GM12874 (cell line): ENCODE data around the gene CLDN11.

Experiments
- CTCF ChIP-seq: IDR thresholded peaks from 2 replicates; pipeline ENCODE4 v1.5.1; 2011; ENCODE audit warnings: low read depth, mild to moderate bottlenecking, control low read depth, low read length, moderate library complexity; ENCODE audit not compliant: insufficient read depth

CLDN11 gene

GRCh38 chr3:170471149-170471548, 52.5 kb downstream of the CLDN11 start:
- TF ChIP-seq CTCF, result no peak

GRCh38 chr3:170473358-170473757, 54.7 kb downstream of the CLDN11 start:
- TF ChIP-seq CTCF, result no peak

- no peak for TF ChIP-seq CTCF
These were observed 56.5 kb downstream of the CLDN11 start for GRCh38 chr3:170475092-170475685.

GRCh38 chr3:170476291-170476690, 57.6 kb downstream of the CLDN11 start:
- no peak for TF ChIP-seq CTCF

DNA sequence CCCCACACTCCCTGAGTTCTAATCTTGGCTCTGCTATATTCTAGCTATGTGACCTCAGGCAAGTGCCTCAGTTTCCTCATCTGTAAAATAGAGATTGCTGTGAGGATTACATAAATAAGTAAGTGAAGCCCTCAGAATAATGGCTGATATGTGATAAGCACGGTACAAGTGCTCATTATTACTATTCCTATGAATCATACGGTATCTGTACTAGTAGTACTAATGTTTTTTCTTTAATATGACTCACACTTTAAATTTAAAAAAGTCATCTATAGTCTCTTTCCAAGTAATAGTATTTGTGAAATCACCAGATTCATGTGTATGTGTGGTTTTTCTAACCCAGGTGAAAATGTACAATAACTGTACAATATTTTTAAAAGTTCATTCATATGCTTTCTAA, 58.7 kb downstream of the CLDN11 start:
- TF ChIP-seq CTCF, result no peak

DNA sequence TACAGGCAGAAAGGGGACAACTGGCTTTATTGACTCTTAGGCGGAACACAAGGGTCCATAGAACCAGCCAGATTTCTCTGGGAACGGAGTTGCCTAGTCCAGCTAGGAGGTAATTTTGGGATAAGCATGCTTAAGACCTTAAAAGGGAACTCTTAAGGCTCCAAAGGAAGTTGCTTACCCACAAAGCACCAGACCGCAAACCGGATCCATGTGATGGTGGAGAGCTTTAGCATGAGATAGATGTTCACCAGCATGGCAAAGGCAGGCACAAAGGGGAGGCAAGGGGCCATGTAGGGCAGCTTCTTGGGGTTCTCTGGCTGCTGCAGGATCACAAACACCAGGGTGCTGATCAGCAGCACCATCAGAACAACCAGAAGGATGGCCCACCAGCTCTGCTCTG, 61.4 kb downstream of the CLDN11 start:
- TF ChIP-seq CTCF, result no peak

DNA sequence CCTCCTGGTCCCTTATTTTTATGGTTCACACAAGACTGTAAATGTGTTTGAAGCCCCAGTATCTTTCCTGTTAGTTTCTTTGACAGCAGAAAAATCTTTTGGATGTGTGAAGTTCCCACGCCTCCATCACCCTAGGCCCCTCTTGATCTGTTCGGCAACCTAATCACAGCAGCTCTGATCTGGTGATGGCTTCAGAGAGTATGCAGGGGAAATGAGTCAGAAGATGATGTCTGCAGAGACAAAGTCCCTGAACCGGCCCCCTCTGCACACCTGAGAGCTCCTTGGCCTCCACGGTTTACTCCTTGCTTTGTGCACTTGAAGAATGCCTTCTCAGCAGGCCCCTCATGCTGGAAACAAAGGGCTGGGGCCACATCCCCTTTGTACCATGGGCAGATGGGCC, 63.5 kb downstream of the CLDN11 start:
- TF ChIP-seq CTCF, result no peak
